GM12878 (cell line): ENCODE results near the gene LAMP1.

Experiments used
- CBX5 ChIP-seq: sonication (generic); IDR thresholded peaks from 2 replicates; pipeline ENCODE4 v1.6.1; 2016; ENCODE audit warnings: low read depth, moderate library complexity, mild to moderate bottlenecking, inconsistent platforms
- NFIC ChIP-seq: IDR thresholded peaks from 2 replicates; pipeline ENCODE4 v1.6.1; 2012; ENCODE audit warnings: low read depth, mild to moderate bottlenecking, inconsistent platforms, low read length, moderate library complexity
- TF ChIP-seq, protein P1 (sequence below): IDR thresholded peaks from 2 replicates; pipeline ENCODE4 v1.6.1; 2011; ENCODE audit warnings: mild to moderate bottlenecking, low read depth, low read length, moderate library complexity; ENCODE audit not compliant: insufficient replicate concordance
- TF ChIP-seq, protein P2 (sequence below), 3 experiments: IDR thresholded peaks in 2 of 3; conservative IDR thresholded peaks in 1 of 3; 2 replicates each; pipeline ENCODE4 v1.5.1; 2011; ENCODE audit warnings: low read depth in 3 of 3, low read length in 3 of 3, mild to moderate bottlenecking in 3 of 3, control low read depth in 2 of 3, moderate library complexity in 2 of 3, inconsistent platforms in 1 of 3, mixed read lengths in 1 of 3; ENCODE audit not compliant: control insufficient read depth in 2 of 3, insufficient read depth in 1 of 3; ENCODE audit errors: extremely low read depth in 1 of 3
- TF ChIP-seq, protein P3 (sequence below): IDR thresholded peaks from 2 replicates; pipeline ENCODE4 v1.6.1; 2011; ENCODE audit warnings: low read depth, low read length, improper control_type of control experiment, borderline replicate concordance

DNA sequence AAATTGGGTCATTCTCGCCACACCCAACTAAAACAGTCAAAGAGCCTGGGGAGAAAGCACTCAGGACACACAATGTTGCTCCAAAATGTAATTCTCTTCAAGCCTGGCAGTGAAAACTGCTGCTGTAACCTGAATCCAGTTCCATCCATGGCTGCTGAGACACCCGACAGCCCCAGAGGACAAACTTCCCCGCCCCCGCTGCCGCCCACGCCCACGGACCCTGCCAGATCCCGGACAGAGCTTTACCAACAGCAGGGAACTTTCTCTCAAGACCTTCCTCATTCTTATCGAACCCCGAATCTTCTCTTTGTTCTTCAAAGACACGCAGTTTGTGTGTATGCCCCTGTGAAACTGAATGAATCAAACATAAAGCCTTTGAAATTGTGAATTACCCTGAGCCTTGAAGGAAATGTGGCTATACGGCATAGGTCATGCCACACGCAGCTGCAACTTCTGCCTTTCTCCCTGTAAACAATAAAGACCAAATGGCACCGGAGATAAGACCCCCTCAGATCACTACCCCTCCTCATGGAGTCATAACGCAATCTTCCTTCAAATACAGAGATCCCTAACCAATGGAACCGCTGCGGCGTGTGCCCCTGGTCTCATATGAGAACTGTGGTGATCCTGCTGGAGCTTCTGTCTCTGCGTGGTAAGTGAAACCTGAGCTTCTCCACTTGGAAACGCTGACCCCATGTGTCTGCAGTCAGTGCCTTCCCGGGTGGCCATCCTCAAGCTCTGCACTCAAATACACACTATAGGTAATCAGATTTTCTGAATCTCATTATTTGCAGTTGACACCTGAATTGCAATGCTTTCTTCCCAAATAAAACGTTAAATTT, 4.8 kb upstream of the LAMP1 start:
- TF ChIP-seq NFIC (no peak), CBX5 (no peak)
- TF ChIP-seq, protein P1, sequence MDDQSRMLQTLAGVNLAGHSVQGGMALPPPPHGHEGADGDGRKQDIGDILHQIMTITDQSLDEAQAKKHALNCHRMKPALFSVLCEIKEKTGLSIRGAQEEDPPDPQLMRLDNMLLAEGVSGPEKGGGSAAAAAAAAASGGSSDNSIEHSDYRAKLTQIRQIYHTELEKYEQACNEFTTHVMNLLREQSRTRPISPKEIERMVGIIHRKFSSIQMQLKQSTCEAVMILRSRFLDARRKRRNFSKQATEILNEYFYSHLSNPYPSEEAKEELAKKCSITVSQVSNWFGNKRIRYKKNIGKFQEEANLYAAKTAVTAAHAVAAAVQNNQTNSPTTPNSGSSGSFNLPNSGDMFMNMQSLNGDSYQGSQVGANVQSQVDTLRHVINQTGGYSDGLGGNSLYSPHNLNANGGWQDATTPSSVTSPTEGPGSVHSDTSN = no peak
- TF ChIP-seq, protein P2, sequence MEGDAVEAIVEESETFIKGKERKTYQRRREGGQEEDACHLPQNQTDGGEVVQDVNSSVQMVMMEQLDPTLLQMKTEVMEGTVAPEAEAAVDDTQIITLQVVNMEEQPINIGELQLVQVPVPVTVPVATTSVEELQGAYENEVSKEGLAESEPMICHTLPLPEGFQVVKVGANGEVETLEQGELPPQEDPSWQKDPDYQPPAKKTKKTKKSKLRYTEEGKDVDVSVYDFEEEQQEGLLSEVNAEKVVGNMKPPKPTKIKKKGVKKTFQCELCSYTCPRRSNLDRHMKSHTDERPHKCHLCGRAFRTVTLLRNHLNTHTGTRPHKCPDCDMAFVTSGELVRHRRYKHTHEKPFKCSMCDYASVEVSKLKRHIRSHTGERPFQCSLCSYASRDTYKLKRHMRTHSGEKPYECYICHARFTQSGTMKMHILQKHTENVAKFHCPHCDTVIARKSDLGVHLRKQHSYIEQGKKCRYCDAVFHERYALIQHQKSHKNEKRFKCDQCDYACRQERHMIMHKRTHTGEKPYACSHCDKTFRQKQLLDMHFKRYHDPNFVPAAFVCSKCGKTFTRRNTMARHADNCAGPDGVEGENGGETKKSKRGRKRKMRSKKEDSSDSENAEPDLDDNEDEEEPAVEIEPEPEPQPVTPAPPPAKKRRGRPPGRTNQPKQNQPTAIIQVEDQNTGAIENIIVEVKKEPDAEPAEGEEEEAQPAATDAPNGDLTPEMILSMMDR (IDR thresholded peaks at IDR 0.05 in 2 of 3, conservative IDR thresholded peaks at IDR 0.05 in 1 of 3; ENCODE audit: control insufficient read depth in 2 of 3, extremely low read depth in 1 of 3, insufficient read depth in 1 of 3, low read depth in 3 of 3, low read length in 3 of 3) = no peak
- TF ChIP-seq, protein P3, sequence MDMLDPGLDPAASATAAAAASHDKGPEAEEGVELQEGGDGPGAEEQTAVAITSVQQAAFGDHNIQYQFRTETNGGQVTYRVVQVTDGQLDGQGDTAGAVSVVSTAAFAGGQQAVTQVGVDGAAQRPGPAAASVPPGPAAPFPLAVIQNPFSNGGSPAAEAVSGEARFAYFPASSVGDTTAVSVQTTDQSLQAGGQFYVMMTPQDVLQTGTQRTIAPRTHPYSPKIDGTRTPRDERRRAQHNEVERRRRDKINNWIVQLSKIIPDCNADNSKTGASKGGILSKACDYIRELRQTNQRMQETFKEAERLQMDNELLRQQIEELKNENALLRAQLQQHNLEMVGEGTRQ = no peak
